ENCODE measurements around the gene ERLEC1.

DNA sequence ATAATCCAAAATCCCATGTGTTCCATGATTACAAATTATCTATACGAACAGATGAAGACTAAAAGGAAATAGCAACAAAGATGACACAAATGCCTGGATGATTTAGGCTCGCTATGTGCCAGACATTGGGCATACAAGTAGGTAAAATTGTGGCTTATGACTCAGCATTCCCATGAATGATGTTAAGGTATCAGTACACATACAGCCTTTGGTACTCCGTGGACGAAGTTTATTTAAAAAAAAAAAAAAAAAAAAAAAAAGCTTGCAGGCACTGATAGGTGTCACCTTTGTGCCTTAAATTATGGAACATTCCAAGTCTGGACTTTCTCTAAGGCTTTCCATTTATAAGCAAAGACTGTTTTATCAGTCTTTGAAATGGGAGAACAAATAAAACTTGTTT lies 16.6 kb upstream of the ERLEC1 start:
- TF ChIP-seq, protein P1, sequence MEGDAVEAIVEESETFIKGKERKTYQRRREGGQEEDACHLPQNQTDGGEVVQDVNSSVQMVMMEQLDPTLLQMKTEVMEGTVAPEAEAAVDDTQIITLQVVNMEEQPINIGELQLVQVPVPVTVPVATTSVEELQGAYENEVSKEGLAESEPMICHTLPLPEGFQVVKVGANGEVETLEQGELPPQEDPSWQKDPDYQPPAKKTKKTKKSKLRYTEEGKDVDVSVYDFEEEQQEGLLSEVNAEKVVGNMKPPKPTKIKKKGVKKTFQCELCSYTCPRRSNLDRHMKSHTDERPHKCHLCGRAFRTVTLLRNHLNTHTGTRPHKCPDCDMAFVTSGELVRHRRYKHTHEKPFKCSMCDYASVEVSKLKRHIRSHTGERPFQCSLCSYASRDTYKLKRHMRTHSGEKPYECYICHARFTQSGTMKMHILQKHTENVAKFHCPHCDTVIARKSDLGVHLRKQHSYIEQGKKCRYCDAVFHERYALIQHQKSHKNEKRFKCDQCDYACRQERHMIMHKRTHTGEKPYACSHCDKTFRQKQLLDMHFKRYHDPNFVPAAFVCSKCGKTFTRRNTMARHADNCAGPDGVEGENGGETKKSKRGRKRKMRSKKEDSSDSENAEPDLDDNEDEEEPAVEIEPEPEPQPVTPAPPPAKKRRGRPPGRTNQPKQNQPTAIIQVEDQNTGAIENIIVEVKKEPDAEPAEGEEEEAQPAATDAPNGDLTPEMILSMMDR (conservative IDR thresholded peaks at IDR 0.05; ENCODE audit: low read length): no peak
- no peak for TF ChIP-seq EZH2phosphoT487 (IDR thresholded peaks at IDR 0.05; ENCODE audit: borderline replicate concordance, low read depth, low read length)
